NT2/D1 (cell line): ENCODE measurements around the gene CXCL17.
"Not testable (repeated sequence)": the region's sequence is repeated elsewhere in the genome, so short reads cannot be mapped to it uniquely, and the experiment has no call there.

ENCODE experiments used
- DNase-seq: peaks from one replicate; pipeline ENCODE4 v3.0.0-alpha.2; 2011; ENCODE audit warnings: low read depth, low spot score
- H3K27me3 ChIP-seq: 2 replicates; pipeline ENCODE4 v1.6.0; 2011; ENCODE audit warnings: mild to moderate bottlenecking; ENCODE audit not compliant: insufficient read length, insufficient read depth
- H3K36me3 ChIP-seq: 2 replicates; pipeline ENCODE4 v1.6.1; 2011; ENCODE audit warnings: mild to moderate bottlenecking, low read length, mixed read lengths; ENCODE audit not compliant: insufficient read depth, insufficient read length
- H3K4me1 ChIP-seq: 2 replicates; pipeline ENCODE4 v1.5.1; 2011; ENCODE audit not compliant: insufficient read depth, insufficient read length
- H3K4me3 ChIP-seq: 2 replicates; pipeline ENCODE4 v1.5.1; 2011; ENCODE audit warnings: low read depth; ENCODE audit not compliant: insufficient read length
- H3K9ac ChIP-seq: 2 replicates; pipeline ENCODE4 v1.6.0; 2011; ENCODE audit warnings: low read depth; ENCODE audit not compliant: insufficient read length
- H3K9me3 ChIP-seq: 2 replicates; pipeline ENCODE4 v1.5.1; 2011; ENCODE audit warnings: mild to moderate bottlenecking, low read length; ENCODE audit not compliant: insufficient read depth
- SUZ12 ChIP-seq: IDR thresholded peaks from 2 replicates; pipeline ENCODE4 v1.6.1; 2011; ENCODE audit not compliant: insufficient read length, insufficient read depth; ENCODE audit errors: extremely low read depth
- YY1 ChIP-seq: IDR thresholded peaks from 2 replicates; pipeline ENCODE4 v1.6.1; 2011; ENCODE audit not compliant: insufficient read length, insufficient read depth
- ZNF274 ChIP-seq: IDR thresholded peaks from 2 replicates; pipeline ENCODE4 v1.6.1; 2011; ENCODE audit warnings: mild to moderate bottlenecking, low read depth, low read length

The CXCL17 gene

DNA sequence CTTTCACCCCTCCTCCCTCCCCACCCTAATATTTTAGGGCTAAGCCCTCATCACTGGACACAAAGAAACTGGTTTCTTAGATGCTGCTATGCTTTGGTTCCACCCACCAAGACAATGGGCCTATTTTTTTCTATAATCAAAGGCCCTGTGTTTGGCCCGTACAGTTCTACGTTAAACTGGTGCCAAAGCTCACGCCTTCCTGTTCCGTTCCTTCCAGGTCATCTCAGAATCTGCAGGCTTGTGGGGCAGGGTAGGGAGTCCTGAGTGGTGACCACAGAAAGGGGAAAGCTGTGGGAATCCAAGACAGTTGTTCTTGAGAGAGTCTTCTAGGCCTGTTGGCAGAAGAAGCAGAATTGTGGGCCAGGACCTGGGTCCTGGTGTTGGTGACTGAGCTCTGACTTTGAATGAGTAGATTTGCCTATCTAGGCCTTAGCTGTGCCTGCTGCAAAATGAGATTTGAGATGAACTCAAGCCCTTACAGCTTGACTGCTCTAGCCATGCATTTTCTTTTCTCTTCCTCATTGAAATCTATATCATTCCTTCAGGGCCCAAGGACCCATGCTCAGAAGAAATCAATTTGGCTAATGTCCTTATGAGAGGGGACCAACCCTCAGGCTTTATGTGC is 19.1 kb upstream of the CXCL17 start:
- no peaks in the 10 kb centered on the region for H3K9me3 ChIP-seq
- peaks cover 2% of the 10 kb centered on the region for H3K4me1 ChIP-seq
- H3K27me3 ChIP-seq = no peaks in the 10 kb centered on the region
- TF ChIP-seq ZNF274 = no peak
- TF ChIP-seq SUZ12 = no peak
- TF ChIP-seq YY1 = no peak
- H3K36me3 ChIP-seq = no peaks in the 10 kb centered on the region
- no peak for DNase-seq
- H3K9ac ChIP-seq = no peak overlapping the region
- H3K4me3 ChIP-seq = no peak overlapping the region

DNA sequence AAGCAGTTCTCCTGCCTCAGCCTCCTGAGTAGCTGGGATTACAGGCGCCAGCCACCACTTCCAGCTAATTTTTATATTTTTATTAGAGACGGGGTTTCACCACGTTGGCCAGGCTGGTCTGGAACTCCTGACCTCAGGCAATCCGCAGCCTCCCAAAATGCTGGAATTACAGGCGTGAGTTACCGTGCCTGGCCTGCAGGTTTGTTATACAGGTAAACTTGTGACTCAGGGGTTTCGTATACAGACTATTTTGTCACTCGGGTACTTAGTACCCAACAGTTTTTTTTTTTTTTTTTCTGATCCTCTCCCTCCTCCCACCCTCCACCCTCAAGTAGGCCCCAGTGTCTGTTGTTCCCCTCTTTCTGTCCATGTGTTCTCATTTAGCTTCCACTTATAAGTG is 18.5 kb upstream of the CXCL17 start:
- not testable (repeated sequence) for H3K9ac ChIP-seq, DNase-seq, H3K27me3 ChIP-seq, H3K4me3 ChIP-seq, H3K36me3 ChIP-seq, H3K4me1 ChIP-seq, H3K9me3 ChIP-seq

DNA sequence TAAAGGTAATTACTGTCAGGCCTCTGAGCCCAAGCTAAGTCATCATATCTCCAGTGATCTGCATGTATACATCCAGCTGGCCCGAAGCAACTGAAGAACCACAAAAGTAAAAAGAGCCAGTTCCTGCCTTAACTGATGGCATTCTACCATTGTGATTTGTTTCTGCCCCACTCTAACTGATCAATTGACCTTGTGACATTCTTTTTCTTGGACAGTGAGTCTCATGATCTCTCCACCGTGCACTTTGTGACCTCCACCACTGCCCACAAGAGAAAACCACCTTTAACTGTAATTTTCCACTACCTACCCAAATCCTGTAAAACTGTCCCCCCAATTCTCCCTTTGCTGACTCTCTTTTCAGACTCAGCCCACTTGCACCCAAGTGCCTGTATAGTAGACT is 17.2 kb upstream of the CXCL17 start:
- no peak for DNase-seq
- no peaks in the 10 kb centered on the region for H3K36me3 ChIP-seq
- no peak overlapping the region for H3K9ac ChIP-seq
- H3K4me1 ChIP-seq = peaks cover 7% of the 10 kb centered on the region
- H3K4me3 ChIP-seq = no peak overlapping the region
- no peaks in the 10 kb centered on the region for H3K9me3 ChIP-seq
- H3K27me3 ChIP-seq = no peaks in the 10 kb centered on the region
- TF ChIP-seq SUZ12 (no peak), YY1 (no peak), ZNF274 (no peak)

GRCh38 chr19:42455621-42456081 is 12.9 kb upstream of the CXCL17 start:
- Histone ChIP-seq H3K4me3 (no peak overlapping the region), H3K9ac (no peak overlapping the region), H3K36me3 (no peaks in the 10 kb centered on the region), H3K27me3 (no peaks in the 10 kb centered on the region), H3K4me1 (peaks cover 7% of the 10 kb centered on the region), H3K9me3 (no peaks in the 10 kb centered on the region)
- DNase-seq = no peak
- TF ChIP-seq ZNF274 (no peak), YY1 (no peak), SUZ12 (no peak)

DNA sequence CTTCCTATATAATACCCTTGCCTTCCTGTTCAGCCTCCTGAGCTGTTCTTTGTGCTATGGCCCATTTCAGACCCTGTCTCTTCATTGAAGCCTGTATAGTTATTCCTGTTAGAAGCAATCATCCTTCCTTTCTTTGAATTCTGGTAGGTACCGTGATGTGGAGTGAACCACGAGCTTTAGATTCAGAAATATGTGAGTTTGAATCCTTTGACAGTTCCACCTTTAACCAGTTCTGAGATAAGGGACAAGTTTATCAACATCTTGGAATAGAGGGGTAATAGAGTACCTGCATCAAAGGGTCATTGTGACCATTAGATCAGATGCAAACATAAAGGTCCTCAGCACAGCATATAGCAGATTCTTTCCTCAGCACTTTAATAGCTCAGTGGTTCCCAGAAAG is 12.3 kb upstream of the CXCL17 start:
- H3K9me3 ChIP-seq = no peaks in the 10 kb centered on the region
- DNase-seq = no peak

GRCh38 chr19:42452590-42452989 is 9.8 kb upstream of the CXCL17 start:
- Histone ChIP-seq H3K27me3 (no peaks in the 10 kb centered on the region), H3K36me3 (no peaks in the 10 kb centered on the region), H3K4me3 (no peak overlapping the region), H3K4me1 (peaks cover 7% of the 10 kb centered on the region), H3K9ac (no peak overlapping the region), H3K9me3 (no peaks in the 10 kb centered on the region)
- DNase-seq = no peak
- TF ChIP-seq ZNF274 = no peak
- no peak for TF ChIP-seq YY1
- no peak for TF ChIP-seq SUZ12

More for the DNA sequence above, 12.3 kb upstream of the CXCL17 start:
- Histone ChIP-seq H3K4me3 (no peak overlapping the region), H3K36me3 (no peaks in the 10 kb centered on the region), H3K4me1 (peaks cover 7% of the 10 kb centered on the region), H3K9ac (no peak overlapping the region), H3K27me3 (no peaks in the 10 kb centered on the region)
- TF ChIP-seq ZNF274 (no peak), SUZ12 (no peak), YY1 (no peak)

GRCh38 chr19:42450314-42450934 is 7.7 kb upstream of the CXCL17 start:
- Histone ChIP-seq H3K36me3 (no peaks in the 10 kb centered on the region), H3K9ac (no peak overlapping the region), H3K9me3 (no peaks in the 10 kb centered on the region), H3K4me3 (no peak overlapping the region), H3K27me3 (no peaks in the 10 kb centered on the region), H3K4me1 (no peaks in the 10 kb centered on the region)
- DNase-seq = peak; percentile 81
- no peak for TF ChIP-seq YY1
- TF ChIP-seq ZNF274 = no peak
- TF ChIP-seq SUZ12 = no peak

DNA sequence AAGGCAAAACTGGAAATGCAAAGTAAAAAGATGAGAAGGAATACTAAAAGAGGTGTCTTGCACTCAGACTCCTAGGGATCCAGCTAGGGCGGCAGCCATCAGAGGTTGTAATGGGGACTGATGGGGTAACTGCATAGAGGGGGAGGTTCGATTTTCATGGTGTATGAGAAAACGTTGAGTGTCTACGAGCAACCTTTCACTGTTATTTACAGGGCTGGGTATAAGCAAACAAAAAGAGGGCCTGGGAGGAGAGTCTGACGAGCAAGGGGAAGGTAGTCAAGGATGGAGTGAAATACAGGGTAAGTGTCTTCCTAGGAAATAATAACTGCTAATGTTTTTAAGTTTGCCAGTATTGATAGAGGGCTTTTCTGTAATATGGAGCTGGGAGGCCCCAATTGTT is 5.6 kb upstream of the CXCL17 start:
- H3K9ac ChIP-seq, H3K4me3 ChIP-seq, H3K27me3 ChIP-seq, DNase-seq, H3K36me3 ChIP-seq, H3K9me3 ChIP-seq, H3K4me1 ChIP-seq: not testable (repeated sequence)
